GM18870 (cell line): ENCODE data around the gene NTNG2.

ENCODE experiments used
- ATAC-seq: cut with Tn5 transposase; IDR thresholded peaks from one replicate; pipeline ENCODE4 v1.9.1; 2021; ENCODE audit warnings: moderate library complexity; ENCODE audit not compliant: unreplicated experiment

The NTNG2 gene

DNA sequence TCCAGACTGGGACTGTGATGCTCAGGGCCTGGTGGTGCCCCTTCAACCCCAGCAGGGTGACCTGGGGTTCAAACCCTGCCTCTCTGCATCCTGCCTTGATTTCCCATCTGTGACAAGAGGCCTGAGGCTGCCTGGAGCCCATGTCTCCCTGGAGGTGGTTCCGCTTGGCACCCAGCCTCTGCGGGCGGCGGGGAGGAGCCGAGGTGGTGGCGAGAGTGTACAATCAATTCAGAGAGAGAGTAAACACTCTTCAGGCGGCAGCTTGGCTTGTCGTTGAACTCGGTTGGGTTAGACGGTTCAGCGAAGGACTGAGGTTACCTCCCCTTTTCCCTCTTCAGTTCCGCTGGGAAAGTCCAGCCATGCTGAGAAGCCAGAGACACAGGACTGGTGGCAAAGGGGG is 39.3 kb downstream of the NTNG2 start:
- no peak for ATAC-seq

DNA sequence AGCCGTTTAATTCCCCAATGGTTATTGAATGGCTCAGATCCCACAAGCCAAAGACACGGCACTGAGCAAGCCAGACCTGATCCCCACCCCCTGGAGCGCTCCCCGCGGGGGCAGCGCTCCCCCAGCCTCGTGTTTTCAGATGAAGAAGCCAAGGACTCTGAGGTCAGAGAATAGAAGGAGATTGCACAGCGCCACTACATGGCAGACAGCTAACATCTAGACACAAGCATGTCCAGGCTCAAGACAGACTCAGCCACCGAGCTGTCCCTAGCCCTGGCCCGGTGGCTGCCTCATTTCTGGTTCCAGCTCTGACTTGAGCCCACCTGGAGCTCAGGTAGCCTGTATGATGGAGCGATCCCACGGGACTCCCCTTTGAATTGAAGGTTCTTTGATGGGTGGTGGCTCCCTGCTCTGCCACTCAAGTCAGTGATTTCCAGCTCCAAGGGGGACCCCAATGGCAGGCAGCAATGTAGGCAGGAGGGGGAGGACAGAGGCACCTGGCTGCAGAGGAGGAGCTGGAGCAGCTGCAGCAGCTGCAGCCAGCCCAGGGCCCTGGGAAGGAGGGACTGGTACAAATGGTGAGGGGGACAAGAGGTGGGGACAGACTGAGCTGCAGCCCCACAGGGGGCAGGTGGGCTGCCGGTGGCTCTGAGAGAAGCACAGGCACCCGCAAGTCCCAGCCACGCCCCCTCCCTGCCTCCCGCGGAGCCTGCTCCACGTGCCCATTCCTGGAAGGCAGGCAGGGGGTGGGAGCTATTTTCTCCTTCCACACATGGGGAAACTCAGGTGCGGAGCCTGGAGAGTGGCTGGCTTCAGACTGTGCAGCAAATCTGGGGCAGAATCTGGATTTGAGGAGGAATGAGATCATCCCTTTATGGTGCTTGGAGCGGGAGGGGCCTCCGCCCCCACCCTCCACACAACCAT is 40.2 kb downstream of the NTNG2 start:
- no peak for ATAC-seq

DNA sequence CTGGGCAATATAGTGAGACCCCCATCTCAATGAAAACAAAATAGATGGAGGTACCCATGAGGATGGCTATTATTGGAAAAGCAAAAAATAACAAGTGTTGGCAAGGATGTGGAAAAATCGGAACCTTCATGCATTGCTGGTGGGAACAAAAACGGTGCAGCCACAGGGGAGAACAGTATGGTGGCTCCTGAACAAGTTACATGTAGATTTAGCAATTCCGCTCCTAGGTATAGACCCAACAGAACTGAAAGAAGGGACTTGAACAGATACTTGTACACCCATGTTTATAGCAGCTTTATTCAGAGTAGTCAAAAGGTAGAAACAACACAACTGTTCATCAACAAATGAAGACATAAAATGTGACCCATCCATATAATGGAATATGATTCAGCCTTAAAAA is 43.0 kb downstream of the NTNG2 start:
- no peak for ATAC-seq

DNA sequence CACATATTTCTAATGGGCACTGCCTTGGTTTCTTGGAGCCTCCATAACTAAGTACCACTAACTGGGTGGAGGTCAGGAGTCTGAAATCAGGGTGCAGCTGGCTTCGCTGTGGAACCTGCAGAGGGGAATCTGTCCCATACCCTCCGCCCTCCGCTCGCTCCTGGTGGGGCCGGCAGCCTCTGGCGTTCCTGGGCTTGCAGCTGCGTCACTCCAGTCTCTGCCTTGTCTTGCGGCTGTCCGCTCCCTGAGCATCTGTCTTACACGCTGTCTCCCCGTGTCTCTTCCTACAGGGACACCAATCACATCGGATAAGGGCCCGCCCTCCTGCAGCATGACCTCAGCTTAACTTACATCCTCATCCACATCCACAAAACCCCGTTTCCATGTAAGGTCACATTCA is 45.4 kb downstream of the NTNG2 start:
- no peak for ATAC-seq

DNA sequence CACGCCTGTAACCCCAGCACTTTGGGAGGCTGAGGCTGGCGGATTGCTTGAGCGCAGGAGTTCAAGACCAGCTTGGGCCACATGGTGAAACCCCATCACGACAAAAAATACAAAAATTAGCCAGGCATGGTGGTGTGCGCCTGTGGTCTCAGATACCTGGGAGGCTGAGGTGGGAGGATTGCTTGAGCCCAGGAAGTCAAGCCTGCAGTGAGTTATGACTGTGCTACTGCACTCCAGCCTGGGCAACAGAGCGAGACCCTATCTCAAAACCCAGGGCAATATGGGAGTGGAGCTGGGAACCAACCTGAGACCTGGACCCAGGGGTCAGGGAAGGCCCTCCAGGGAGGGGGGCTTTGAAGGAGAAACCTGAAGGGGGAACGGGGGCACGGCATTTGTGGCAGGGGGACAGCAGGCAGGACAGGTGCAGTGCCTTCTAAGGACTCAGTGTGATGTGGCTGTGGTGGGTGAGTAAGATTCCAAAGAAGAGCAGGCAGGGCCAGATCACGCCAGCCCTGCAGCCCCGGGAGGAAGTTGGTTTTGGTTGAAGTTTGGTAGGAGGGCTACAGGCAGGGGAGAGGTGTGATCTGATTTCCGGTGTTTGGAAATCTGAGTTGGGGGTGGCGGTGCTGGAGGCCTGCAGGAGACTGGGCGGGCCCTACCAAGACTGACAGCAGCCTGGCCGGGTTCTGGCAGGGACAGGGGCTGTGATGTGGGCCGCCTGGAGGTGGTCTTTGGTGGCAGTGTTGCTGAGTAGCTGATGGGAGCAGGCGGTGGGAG is 46.2 kb downstream of the NTNG2 start:
- no peak for ATAC-seq

DNA sequence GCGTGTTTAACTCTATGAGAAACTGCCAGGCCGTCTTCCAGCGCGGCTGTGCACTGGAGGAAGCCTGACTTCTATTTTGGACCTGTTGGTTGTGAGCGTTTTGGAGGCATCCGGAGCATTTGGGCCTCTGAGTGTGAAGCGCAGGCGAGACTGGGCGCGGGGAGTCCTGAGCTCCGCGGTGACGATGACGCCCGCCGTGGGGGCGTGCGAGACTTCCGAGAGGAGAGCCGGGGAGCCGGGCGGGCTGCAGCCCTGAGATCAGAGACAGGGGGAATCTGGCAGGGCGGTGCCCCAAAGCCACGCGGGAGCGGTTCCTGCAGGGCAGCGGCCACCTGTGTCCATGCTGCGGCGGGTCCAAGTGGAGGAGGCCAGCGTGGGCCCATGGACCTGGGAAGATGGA is 47.4 kb downstream of the NTNG2 start:
- no peak for ATAC-seq

DNA sequence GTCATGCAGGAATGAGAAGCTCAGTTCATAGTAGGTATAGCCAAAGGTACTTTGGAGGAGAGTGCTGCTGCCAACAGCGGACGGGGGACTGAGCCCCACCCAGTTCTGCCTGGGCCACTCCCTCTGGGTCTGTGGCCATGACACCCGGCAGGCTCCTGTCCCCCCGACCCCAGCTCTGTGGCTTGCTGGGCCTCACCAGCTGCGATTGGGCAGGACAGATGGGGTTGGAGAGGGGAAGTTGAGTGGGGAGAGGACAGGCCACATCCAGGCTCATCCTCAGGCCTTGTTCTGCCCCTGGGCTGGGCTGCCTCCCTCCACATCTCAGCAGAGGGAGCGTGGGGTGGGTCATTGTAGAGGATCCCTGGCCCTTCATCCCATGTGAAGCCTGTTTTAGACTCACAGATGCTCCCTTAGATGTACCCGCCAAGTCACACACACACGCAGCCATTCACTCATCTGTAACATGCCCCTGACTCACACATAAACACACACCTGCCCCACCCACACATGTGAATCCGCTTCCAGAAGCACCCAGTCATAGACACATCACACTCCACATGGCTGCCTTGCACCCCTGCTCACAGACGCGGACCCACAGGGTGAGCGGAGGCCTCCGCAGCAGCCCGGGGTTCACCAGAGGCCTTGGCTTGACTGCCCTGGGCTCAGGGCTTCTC is 48.8 kb downstream of the NTNG2 start:
- no peak for ATAC-seq

DNA sequence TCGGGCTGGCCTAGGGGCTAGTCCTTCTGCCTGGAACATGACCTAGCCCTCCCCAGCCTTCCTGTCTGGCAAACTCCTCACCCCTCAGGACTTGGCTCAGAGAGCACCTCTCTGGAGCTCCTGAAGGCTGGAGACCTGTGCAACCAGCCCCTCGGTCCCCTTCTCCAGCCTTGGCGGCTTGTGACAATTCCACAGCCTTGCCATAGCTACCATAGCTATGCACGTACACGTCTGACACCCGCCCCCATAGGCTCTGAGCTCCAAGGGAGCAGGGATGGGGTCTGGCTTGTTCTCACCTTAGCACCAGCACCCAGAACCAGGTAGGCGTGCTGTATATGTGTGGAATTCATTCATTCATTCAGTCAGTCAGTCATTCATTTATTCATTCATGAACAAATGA is 49.7 kb downstream of the NTNG2 start:
- no peak for ATAC-seq

DNA sequence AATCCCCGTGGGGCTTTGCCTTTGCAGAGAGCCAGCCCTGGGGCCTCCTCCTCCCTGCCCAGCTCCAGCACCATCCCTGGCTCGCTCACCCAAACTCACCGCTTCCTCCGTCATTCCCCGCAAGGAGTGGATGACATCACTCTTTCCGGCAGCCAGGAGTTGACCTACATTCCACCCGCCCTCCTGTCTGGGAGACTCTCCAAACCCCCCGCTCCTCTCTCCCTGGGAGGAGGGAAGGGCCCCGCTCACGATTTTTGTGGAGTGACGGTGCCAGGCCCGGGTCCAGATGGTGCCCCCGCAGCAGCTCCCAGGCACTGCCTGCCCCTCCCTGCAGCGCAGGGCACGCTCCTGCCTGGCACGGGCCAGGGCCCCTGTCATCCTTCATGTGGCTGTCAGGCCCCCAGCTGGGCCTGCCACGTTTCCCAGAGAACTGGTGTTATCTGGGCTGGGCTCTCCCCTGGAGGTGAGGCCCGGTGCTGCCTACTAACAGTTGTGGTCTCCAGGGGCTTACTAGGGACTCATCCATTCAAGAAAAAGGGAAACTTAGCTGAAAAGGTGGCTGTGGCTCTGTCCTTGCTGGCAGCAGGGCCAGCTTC is 52.3 kb downstream of the NTNG2 start:
- ATAC-seq = no peak

DNA sequence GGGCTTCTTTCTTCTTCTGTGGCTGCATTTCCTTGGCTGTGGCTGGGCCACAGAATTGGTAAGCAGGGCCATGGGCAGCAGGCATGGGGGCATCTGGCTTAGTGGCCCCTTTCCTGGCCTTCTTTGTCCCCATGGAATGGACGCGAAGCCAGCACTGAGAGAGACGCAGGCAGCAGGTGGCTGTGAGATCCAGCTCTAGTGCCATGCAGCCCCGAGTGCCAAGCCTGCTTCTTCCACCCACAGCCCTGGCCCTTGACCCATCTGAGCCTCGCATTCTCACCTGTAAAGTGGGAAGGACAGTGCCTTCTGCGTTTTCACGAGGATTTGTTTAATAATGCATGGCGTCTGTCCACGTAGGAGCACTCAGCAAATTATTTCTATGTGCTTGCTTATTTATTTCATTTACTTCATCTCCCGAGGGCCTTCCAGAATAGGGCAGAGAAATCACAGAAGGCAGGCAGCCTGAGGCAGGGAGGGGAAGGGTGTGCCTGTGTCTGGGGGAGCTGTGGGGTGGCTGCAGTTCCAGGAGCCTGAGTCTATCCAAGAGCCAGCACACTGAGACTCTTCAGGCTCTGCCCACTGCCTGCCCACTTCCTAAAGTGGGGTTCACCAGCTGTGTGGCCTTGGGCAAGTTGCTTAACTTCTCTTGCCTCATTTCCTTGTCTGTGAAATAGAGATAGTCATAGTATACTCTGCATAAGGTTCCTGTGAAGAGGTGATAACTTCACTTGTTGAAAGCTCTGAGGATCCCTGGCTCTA is 55.2 kb downstream of the NTNG2 start:
- ATAC-seq = no peak

DNA sequence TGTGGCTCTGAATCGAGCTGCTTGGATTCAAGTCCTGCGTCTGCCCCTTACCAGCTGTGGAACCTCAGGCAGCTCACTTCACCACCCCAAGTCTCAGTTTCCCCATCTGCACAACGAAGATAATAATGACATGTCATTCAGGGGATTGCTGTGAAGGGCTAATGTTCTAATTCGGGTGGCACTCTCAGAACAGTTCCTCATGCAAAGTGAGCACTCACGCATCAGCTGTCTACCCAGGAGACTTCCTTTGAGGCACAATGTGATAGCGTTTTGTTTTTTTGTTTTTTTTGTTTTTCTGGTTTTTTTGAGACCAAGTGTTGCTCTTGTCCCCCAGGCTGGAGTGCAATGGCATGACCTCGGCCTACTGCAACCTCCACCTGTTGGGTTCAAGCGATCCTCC is 56.4 kb downstream of the NTNG2 start:
- ATAC-seq = no peak

DNA sequence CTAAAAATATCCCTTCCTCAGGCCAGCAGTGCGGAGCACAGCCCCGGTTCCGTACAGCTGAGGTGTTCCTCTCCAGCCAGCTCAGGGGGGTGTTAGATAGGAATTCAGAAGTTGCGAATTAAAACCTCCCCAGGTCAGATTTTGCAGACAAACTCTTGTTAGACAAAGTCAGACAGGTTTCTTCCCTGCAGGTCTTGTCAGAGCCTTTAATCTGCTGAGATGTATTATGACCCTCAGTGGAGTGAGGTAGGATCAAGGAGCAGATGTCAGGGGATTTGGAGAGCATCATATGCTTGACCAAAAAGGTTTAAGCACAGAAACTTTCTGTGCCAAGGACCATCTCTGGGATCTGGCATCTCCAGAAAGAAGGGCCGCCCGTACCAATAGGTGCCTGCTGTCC is 60.1 kb downstream of the NTNG2 start:
- ATAC-seq = no peak

DNA sequence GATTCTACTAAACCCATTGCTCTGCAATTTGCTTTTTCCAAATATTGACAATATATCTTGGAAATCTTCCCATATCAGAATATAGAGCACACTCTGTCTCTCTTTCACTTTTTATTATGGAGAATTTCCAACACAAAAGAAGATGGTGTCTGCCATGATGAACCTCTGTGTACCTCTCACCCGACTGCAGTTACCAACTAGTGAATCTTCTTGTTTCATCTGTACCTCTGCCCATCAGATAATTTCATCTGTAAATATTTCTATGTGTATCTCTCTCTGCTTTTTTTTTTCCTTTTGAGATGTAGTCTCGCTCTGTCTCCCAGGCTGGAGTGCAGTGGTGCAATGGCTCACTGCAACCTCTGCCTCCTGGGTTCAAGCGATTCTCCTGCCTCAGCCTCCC is 62.8 kb downstream of the NTNG2 start:
- no peak for ATAC-seq

DNA sequence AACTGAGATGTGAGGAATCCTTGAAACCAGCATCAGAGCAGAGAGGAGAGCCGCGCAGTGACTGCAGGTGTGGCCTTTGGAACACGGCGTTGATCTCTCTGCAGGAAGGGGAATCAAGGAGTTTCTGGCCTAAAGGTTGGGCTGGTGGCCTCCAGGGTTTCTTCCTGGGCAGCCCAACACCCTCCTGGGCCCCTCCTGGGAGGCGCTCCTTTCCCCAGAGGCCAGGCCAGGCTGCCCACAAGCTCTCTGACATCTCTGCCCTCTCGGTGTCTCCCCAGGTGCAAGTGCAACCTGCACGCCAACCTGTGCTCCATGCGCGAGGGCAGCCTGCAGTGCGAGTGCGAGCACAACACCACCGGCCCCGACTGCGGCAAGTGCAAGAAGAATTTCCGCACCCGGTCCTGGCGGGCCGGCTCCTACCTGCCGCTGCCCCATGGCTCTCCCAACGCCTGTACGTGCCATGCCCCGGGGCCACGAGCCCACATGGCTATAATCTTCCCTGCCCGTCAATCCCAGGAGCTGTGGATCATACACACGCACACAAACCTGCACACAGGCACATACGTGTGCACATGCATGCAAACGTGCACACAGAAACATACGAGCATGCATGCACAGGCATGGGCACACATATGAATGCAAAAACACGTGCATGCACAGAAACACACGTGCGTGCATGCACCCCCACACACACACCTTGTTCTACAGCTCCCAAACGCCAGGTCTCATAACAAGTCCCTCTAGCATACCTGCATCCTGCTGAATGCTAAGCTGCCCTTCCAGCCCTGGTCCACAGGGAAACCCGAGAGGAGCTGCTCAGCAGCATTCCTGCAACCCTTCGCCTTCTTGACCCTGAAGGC is 64.9 kb downstream of the NTNG2 start:
- ATAC-seq = no peak

DNA sequence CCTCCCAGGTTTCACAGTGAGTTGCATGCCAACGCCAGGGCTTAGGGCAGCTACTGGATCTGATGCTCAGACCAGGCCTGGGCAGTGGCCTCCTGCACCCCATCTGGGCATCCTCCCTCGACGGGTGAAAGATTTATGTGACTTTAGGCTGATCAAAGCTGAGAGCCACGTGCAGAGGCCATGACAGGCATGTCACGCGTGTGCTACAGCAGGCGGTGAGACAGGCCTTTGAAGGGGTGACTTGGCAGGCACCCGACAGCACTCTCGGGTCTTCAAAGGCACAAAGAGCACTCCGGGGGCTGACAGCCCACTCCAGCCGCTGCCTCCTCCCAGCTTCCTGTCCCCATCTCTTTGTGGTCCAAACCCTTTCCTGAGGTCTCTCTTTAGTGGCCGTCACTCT is 66.2 kb downstream of the NTNG2 start:
- ATAC-seq = no peak

DNA sequence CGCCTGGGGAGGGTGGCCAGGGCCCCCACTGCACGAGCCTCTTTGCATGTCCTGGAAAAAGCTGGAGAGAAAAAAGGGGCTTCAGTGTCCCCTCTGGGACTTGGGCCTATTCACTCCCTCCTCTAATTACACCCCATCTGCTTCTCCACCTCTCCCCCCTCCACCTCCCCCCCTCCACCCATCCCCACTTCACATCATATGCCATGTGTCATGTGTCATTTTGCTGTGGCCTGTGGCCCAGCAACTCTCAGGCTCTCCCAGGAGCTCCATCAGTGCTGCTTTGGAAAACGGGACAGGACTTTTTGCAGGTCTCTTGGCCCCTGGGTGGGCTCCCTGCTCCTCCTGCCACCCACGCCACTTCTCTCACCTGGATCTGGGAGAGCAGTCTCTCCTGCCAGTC is 68.7 kb downstream of the NTNG2 start:
- no peak for ATAC-seq

DNA sequence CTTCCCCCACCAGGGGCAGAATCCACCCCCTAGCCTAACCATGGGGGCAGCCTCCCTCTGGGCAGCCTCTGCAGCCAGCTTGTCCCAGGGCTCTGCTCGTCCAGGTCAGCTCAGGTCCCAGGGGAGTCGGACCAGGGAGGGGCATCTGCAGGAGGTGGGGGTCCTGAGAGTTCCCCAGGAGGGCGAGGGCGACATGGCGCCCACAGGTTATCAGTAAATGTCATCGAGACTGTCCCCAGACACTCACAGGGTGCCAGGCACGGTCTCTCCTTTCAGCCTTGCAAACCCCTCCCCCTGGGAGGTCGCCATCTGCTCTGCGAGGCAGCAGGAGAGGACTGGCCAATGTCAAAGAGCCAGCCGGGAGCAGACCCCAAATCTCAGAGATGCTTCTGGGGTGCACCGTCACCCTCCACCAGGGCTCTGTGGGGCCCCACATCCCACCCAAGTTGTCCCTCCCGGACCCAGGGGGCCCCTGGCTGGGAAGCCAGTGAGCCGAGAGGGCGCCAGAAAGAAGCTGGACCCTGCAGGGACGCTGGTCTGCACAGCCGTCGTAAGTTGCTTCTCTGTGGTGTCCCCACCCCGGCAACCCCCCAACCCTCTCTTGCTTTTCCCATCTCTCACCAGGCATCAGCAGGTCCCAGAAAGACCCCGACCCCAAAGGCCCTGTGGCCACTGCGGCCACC is 69.3 kb downstream of the NTNG2 start:
- no peak for ATAC-seq

DNA sequence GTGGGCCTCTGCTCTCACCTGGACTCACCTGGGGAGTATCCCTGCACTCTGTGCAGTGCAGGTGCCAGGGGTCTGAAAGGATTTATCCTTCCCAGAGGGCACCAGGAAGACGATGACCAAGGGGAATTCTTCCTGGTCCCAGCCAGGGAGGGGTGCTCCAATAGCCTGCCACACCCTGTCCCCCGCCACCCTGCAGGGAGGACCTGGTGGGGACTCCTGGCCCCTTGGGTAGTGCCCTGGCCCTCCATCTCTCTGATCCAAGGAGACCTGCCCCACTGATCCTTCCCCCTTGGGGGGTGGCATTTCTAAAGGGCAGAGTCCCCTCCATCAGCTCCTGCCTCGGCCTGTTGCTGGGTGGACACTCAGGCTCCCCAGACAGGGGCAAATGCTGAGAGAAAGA is 70.7 kb downstream of the NTNG2 start:
- no peak for ATAC-seq

DNA sequence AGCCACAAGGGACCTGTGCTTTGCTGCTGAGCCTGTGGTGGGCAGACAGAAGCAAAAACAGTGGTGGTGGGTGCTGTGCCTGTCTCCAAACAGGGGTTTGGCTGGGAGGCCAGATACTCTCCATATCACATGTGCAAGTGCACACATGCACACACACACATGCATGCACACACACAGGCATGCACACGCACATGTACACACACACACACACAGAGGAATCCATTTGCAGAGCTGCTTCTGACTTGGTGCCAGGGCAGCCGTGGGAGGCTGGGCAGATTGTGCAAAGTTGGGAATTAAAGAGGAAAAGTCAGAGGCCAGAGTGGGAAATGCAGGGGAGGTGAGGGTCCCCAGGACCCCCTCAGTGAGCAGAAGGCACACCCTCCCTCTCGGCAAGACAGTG is 71.3 kb downstream of the NTNG2 start:
- no peak for ATAC-seq
